Cortex of kidney (tissue), 1 donor: Measurements from ENCODE around the gene CHRNA1.

Experiments used
- DNase-seq: peaks from one replicate; lab custom pipeline; 2025; lab: John Stamatoyannopoulos, UW

Gene CHRNA1

GRCh38 chr2:174760845-174761473 lies 3.3 kb downstream of the CHRNA1 start:
- no peak for DNase-seq

DNA sequence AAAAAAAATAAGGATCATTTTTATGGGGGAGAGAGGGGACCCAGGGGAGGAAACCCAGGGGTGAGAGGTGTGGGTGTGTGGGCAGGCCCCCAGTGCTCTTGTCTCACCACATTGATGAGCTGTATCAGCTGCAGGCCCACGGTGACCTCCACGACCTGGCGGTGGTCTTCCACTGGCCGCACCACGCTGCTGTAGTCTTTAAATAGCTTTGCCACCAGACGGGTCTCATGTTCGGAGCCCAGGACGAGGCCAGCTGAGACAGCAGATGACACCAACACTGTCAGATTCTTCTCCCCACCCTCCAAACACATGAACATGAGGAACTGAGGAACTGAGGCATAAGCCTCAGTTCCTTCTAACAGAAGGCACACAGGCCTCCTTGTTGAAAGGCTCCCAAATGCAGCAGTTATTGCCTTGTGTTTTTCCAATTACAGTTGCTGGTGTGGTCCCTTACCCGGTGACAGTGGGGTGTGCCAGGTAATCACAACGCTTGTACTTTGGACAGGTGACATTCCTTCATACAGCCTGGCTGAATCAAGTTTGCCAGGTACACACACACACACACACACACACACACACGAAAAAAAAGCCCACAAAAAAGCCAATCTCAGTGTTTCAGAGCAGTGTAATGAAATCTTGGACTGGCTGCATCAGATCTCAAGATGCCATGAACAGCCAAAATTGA lies 4.7 kb downstream of the CHRNA1 start:
- no peak for DNase-seq

GRCh38 chr2:174756743-174757142 lies 7.5 kb downstream of the CHRNA1 start:
- no peak for DNase-seq

DNA sequence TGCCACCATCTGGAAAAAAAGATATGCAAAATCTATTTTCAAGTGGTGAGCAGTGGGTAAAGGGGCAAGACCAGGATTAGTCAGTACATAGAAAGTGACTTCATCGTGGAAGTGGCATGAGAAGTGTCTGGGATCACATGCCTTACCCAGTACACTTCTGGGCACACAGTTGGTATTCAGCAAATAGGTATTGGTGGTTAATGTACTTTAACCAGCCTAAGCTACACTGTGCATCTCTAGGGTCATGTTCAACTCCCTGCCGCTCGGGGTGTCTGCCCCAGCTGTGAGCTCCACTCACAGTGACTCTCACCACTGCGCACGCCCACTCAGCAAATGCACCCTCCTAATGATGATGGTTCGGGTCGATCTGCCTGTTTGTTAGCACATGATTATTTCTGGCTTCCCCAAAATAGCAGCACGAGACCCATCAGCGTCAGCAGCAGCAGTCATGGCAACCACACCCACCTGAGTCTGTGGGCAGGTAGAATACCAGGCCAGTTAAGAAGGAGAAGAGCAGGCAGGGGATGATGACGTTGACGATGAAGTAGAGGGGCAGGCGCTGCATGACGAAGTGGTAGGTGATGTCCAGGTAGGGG lies 11.1 kb downstream of the CHRNA1 start:
- DNase-seq, result no peak

DNA sequence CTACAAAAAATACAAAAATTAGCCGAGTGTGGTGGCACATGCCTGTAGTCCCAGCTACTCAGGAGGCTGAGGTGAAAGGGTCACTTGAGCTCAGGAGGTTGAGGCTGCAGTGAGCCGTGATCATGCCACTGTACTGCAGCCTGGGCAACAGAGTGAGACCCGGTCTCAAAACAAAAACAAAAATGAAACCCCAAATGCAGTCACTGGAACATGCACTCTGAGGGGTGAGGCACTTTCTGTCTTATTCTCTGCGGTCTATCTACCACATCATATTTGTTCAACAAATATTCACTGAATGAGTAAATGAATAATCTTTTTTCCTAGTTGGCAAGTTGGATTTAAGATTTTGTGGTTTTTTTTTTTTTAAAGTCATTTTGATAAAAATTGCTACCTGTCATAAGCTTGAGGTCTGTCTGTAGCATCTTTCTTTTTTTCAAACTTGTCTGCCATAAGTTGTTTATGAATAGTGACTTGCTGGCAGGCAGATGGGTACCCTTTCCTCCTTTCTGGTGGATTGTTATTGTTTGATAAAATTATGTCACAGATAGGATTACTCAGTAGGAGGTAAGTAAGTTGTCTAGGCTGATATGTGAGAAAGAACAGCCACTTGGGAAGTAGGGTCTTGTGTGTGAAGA lies 11.8 kb downstream of the CHRNA1 start:
- no peak for DNase-seq

DNA sequence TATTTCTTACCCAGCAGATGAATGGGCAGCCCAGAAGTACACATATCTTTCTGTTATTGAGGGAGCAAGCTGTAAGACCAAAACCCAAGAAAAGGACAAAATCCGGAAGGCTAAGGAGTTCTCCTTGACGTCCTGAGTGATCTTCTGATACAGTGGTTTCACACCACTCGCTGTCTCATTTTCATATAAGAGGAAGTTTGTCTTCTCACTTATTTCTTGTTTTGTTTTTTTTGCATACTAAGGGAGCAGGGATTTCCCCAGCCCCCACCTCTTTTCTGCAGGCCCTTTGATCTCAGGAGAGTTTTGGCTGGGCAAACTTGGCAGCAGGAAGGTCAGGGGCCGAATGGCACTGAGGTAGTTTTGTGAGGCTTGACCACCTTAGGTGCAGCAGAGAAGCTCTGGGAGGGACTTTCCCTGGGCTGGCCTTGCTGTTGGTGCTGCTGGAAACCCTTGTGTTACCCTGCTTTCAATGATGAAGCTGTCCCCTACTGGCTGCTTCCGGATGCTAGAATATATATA lies 13.3 kb downstream of the CHRNA1 start:
- no peak for DNase-seq

DNA sequence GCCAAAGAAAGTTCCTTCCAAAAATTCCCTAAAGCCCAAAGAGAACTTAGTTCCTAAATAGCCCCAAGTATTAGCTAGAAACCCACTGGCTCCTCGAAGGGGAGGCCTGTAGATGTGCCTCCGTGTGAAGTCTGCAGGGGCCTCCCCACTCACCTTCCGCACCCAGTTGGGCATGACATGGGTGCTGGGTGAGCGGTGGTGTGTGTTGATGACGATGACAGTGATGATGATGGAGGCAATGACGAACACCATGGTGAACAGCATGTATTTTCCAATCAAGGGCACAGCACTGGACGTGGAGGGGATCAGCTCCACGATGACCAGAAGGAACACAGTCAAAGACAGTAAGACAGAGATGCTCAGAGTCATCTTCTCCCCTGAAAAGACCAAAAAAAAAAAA lies 14.5 kb downstream of the CHRNA1 start:
- no peak for DNase-seq

DNA sequence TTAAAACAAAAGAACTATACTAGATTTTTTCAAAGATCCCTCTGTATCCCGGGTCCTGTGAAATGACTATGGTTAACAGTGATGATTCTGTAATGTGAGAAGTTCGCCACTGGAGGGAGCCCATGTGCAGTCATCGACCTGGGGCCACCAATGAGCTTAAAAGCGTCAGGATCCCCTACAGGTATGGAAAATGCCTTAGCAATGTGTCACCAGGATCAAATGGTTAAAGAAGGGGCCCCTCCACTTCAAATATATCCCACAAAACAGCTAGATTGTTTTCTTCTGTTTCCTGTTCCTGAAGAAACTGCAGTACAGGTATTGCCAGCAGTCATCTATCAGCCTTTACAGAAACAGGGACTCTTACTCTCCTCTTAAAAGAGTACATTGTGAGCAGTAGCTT lies 15.3 kb downstream of the CHRNA1 start:
- no peak for DNase-seq

- no peak for DNase-seq
Observed at GRCh38 chr2:174745142-174745541, 19.1 kb downstream of the CHRNA1 start.

GRCh38 chr2:174744111-174744510 lies 20.2 kb downstream of the CHRNA1 start:
- DNase-seq, result no peak

- no peak for DNase-seq
Observed at GRCh38 chr2:174740721-174741120, 23.6 kb downstream of the CHRNA1 start.

DNA sequence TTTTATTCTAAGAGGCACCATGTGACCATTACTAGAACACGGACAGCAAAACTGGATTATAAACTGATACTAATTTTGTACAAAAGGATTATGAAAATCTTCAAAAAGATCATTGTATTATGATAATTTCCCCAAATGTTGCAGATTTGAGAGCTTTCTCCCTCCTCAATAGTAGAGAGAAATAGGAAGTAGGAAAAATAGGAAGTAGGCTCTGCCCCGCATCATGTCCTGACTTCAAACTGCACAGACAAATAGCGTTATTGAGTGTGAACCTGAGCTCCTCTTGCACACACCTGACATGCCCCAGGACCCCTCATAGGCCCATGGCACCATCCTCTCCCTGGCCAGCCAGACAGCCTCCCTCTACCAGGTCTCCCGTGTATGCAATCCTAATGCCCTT lies 25.4 kb downstream of the CHRNA1 start:
- no peak for DNase-seq

DNA sequence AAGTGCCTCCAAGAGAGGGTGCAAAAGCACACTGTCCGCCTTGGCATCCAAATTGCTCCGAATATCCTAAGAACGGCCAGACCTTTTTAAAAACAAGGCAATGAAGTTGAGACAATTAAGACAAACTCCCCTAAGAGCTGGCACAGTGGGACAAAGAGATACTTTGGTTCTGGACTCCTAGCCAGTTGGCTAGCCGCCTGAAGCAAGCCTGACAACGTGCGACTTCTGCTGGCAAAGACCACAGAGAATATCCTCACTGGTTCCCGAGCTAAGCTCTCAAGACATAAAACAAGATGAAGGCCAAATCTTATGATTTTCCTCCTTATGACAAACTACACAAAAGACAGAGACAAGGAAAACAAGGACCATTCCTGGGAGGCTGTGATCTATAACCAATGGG lies 32.7 kb downstream of the CHRNA1 start:
- DNase-seq, result no peak

DNA sequence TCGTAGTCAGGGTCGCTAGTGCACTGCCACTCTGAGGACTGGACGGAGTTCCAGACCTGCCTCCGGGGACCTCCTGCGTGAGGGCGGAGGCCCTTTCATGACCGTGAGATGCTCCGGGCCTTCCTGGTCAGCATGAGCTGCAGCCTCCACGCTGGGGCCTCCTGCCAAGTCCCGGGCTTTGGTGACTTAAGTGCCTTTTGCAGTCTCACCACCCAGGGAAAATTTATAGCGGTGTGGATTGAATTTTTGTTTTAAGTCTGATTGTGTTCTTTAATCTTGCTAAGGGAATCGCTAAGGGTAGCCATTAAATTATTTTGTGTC lies 33.6 kb downstream of the CHRNA1 start:
- no peak for DNase-seq

DNA sequence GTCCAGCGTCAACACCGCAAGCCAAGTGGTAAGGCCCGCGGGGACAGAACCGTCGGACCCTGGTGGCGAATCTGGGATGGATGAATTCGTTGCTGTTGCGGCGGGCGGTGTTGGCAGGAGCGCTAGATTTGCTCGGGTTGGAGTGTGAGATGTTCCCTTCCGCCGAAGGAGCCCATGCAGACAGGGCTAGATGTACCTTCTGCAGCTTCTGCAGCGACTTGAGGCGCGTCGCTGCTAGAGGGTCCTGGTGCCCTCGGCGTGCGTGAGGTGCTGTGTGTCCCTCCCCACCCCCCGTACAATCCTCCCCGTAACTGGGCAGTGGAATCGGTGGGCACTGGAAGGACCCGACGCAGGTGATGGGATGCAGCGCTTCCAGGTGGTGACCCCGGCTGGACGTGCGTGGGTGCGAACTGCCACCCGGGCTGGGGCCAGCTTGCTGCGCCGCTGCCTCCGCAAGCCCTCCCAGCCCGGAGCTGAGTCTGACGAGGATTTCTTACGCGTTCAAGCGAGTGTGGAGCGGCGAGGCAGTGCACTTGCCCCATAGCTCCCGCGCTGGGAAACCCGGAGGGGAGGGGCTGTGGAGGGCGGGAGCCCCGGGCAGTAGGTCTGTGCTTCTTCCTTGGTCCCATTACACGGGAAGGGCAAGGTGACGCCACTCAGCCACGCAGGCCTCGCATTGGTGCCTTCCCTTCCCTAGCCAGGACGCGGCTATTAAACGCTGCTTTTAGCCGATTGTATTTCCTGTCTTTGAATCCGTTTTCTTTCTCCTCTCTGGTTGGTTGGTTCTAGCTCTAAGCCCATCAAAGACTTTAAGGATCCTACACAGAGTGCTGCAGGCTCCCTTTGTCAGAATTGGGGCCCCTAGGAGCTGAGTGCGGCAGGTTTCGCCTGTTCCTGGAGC lies 34.2 kb downstream of the CHRNA1 start:
- no peak for DNase-seq

DNA sequence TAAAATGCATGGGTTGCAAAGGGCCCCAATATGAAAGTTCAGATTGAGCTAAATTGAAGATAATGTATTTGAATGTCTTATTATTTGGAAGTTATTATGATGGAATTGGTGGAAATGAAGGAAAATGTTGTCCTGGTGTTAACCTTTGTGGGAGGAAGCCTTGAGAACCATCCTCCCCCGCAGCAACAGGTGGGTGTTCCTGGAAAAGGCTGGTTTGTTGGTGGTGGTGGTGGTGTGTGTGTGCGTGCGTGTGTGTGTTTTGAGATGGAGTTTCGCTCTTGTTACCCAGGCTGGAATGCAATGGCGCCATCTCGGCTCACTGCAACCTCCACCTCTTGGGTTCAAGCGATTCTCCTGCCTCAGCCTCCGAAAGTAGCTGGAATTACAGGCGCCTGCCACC lies 36.2 kb downstream of the CHRNA1 start:
- no peak for DNase-seq

DNA sequence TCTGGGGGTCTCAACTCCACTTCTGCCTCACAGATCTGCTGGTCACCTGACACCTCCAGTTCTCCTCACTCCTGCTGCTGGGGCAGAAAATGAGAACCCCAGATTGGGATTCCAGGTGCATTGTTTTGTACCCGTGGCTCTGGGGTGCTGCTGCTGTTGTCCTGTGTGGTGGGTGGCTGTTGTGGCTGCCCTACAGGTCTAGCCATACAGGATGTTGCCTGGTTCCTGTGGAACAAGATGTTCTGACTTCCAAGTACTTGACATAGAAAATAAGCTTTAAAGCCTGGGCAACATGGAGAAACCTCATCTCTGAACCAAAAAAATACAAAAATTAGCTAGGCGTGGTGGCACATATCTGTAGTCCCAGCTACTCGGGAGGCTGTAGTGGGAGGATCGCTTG lies 38.1 kb downstream of the CHRNA1 start:
- DNase-seq, result no peak

DNA sequence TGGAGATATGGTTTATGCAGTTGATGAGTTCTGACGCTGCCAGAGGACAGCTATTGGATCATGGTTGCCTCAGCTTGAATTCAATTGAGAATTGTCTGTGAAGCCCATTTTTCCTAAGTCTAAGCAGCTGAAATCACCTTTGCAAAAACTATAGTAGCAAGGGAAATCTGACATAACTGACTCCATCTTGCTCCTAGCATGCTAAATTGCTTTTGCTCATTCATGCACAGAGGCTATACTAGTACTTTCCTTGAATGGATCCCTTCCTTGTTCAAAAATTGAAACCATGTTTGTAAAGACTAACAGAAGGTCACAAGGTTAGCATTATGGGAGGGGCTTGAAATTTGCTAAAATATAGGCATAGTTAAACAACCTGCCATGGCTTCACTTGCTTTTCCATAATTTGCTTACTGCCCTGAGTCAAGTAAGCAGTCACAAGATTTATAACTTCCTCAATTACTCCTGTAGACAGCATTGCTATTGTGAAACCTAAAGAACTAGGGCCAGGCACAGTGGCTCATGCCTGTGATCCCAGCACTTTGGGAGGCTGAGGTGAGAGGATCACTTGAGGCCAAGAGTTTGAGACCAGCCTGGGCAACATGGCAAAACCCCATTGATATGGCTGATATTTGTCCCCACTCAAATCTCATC lies 41.2 kb downstream of the CHRNA1 start:
- no peak for DNase-seq

DNA sequence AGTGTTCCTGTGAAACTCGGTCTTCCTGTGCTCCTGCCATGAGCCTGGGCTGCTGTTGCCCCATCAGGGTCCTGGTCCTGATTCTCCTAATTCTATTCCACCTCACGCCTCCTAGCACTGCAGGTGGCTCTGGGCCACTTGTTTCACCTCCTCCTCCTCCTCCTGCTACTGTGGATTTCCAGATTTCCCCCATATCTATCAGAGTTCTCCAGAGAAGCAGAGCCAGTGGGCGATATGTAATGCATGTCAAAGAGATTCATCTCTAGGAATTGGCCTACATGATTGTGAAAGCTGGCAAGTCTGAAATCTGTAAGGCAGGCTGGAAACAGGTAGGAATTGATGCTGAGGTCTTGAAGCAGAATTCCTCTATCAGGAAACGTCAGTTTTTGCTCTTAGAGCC lies 45.3 kb downstream of the CHRNA1 start:
- no peak for DNase-seq

DNA sequence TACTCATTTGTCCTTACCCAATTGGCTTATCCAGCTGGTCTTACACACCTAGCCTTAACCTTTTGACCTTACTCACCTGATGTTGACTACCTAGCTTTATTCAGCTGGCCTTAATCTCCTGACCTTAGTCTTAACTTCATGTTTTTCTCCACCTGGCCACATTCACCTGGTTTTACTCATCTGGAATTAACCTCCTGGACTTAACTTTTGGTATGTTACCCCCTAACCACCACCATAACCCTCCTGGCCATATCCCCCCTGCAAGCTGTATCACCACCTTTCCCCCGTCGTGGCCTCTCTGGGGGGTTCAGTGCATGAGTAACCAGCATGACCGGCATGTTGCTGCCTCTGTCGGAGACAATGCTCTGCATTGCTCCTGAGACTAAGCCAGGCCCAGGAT lies 45.7 kb downstream of the CHRNA1 start:
- DNase-seq, result no peak

DNA sequence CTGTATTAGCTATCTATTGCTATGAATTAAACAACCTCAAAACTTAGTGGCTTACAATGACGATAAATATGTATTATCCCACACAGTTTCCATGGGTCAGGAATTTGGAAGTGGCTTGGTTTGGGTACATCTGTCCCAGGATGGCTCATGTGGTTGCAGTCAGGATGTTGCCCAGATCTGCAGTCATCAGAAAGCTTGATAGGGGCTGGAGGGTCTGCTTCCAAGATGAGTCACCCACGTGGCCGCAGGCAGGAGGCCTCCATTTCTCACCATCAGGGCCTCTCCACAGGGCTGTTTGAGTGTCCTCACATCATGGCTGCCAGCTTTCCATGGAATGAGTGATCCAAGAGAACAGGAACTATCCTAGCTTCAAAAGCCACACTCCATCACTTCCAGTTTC lies 46.4 kb downstream of the CHRNA1 start:
- no peak for DNase-seq

DNA sequence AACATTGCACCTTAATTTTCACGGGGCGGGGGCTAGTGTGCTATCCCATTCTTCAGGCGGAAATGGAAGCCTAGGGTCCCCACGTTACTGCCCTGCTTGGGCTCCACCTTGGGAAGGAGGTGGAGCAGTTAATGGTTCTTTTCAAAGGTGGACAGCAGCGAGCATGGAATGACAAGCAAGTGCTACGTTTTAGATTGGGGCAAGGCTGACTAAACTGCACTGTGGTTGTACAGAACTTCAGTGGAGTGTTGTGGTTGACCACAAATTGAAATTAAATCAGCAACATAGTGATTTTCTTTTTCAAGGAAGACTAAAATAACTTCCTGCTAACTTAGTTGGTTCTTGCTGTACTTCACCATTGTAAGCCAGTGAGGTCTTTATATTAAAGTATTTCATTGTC lies 47.0 kb downstream of the CHRNA1 start:
- no peak for DNase-seq
